B cell (primary cell): Measurements from ENCODE around the gene TCEANC. TPM values are rescaled to one million over a fixed set of nuclear protein-coding genes. Genes with fewer than 3 reads are reported as not detected.

ENCODE experiments used
- ATAC-seq: fragments of 200-7000 bp; cut with Tn5 transposase; one replicate; pipeline ENCODE4 v1.10.0; 2021; ENCODE audit warnings: low read depth, mild to moderate bottlenecking, moderate number of reproducible peaks, moderate library complexity
- CTCF ChIA-PET: fragments of 350-600 bp; sonication (Branson Sonifier 250); formaldehyde crosslinking; loops from one replicate; lab custom pipeline; 2021; ENCODE audit warnings: antibody characterized with exemption, inconsistent platforms; lab: Charles Lee
- POLR2A ChIA-PET: fragments of 350-600 bp; sonication (Branson Sonifier 250); formaldehyde crosslinking; loops from one replicate; lab custom pipeline; 2021; ENCODE audit warnings: antibody characterized with exemption; lab: Charles Lee
- DNase-seq: peaks from one replicate; pipeline ENCODE4 v3.0.0; 2013
- H2AFZ ChIP-seq: 2 replicates; pipeline ENCODE4 v1.6.1; 2012; ENCODE audit warnings: mild to moderate bottlenecking, low read depth, low read length; ENCODE audit not compliant: insufficient read depth, poor library complexity, severe bottlenecking
- H3K27ac ChIP-seq, 2 donors: 1 replicate in 1 of 2; 2 replicates in 1 of 2; pipeline ENCODE4 v1.5.1; 2012 to 2013; ENCODE audit warnings: low read length in 2 of 2, mild to moderate bottlenecking in 2 of 2, moderate library complexity in 1 of 2
- H3K27me3 ChIP-seq, 4 experiments: fragments of 200-600 bp in 1 of 4; sonication (generic) in 1 of 4; replicated peaks in 1 of 4; 1 replicate in 2 of 4; 2 replicates in 2 of 4; pipeline versions ENCODE4 v1.6.1 to v1.7.0; 2013 to 2016; ENCODE audit warnings: low read length in 3 of 4, mild to moderate bottlenecking in 2 of 4, mixed read lengths in 1 of 4, moderate library complexity in 1 of 4; ENCODE audit not compliant: insufficient read depth in 4 of 4, control insufficient read depth in 3 of 4; ENCODE audit errors: control extremely low read depth in 1 of 4
- H3K36me3 ChIP-seq, 2 experiments: replicated peaks in 1 of 2; 1 replicate in 1 of 2; 2 replicates in 1 of 2; pipeline versions ENCODE4 v1.6.1 to v1.7.1; 2013; ENCODE audit warnings: low read length in 1 of 2; ENCODE audit not compliant: insufficient read depth in 2 of 2, control insufficient read depth in 1 of 2; ENCODE audit errors: control extremely low read depth in 1 of 2, extremely low read depth in 1 of 2
- H3K4me1 ChIP-seq, 2 donors: fragments of 200-600 bp in 1 of 2; sonication (generic) in 1 of 2; 1 replicate in 1 of 2; 2 replicates in 1 of 2; pipeline versions ENCODE4 v1.5.1 to v1.6.1; 2013 to 2017; ENCODE audit warnings: low read length in 2 of 2; ENCODE audit not compliant: control insufficient read depth in 2 of 2, insufficient read depth in 2 of 2
- H3K4me2 ChIP-seq: replicated peaks from 2 replicates; pipeline ENCODE3; 2012; ENCODE audit warnings: mild to moderate bottlenecking, low read depth, low read length; ENCODE audit not compliant: poor library complexity, severe bottlenecking
- H3K4me3 ChIP-seq, 5 experiments: fragments of 200-600 bp in 1 of 5; sonication (generic) in 1 of 5; 1 replicate in 3 of 5; 2 replicates in 2 of 5; pipeline versions ENCODE4 v1.5.1 to v1.7.0; 2011 to 2016; ENCODE audit warnings: low read length in 4 of 5, mild to moderate bottlenecking in 4 of 5, low read depth in 2 of 5, control low read depth in 1 of 5, moderate library complexity in 1 of 5; ENCODE audit not compliant: insufficient read depth in 1 of 5; ENCODE audit errors: control extremely low read depth in 1 of 5, extremely low read depth in 1 of 5
- H3K79me2 ChIP-seq: fragments of 200-600 bp; sonication (generic); one replicate; pipeline ENCODE4 v1.6.0; 2016; ENCODE audit warnings: low read length; ENCODE audit not compliant: control insufficient read depth, insufficient read depth
- H3K9ac ChIP-seq: fragments of 200-600 bp; sonication (generic); 2 replicates; pipeline ENCODE4 v1.6.1; 2017; ENCODE audit warnings: mild to moderate bottlenecking, low read length, moderate library complexity
- H3K9me3 ChIP-seq, 3 donors: one replicate each; pipeline versions ENCODE4 v1.6.1 to v1.7.1; 2013; ENCODE audit warnings: low read length in 2 of 3; ENCODE audit not compliant: control insufficient read depth in 2 of 3, insufficient read depth in 1 of 3; ENCODE audit errors: control extremely low read depth in 1 of 3
- H4K20me1 ChIP-seq: 2 replicates; pipeline ENCODE4 v1.6.0; 2012; ENCODE audit warnings: mild to moderate bottlenecking, low read length; ENCODE audit not compliant: insufficient read depth, control insufficient read depth, poor library complexity, severe bottlenecking
- H3K27ac Mint-ChIP-seq: one replicate; pipeline ENCODE4 v1.8.0; 2021; ENCODE audit warnings: mixed read lengths
- H3K27me3 Mint-ChIP-seq: one replicate; pipeline ENCODE4 v1.8.0; 2021; ENCODE audit warnings: mixed read lengths
- H3K4me1 Mint-ChIP-seq: one replicate; pipeline ENCODE4 v1.8.0; 2021; ENCODE audit warnings: mixed read lengths
- H3K4me3 Mint-ChIP-seq: one replicate; pipeline ENCODE4 v1.8.0; 2021; ENCODE audit warnings: mixed read lengths
- H3K9me3 Mint-ChIP-seq: one replicate; pipeline ENCODE4 v1.8.0; 2022; ENCODE audit warnings: mixed read lengths; ENCODE audit not compliant: insufficient read depth
- EZH2 ChIP-seq: IDR thresholded peaks from 2 replicates; pipeline ENCODE4 v1.6.1; 2012; ENCODE audit warnings: borderline replicate concordance, low read depth, mild to moderate bottlenecking, moderate library complexity, low read length; ENCODE audit not compliant: insufficient read depth, poor library complexity, severe bottlenecking
- whole genome bisulfite sequencing: methylation state at CpG from one replicate; pipeline ENCODE4 v1.1.5; 2013; ENCODE audit warnings: missing lambda C conversion rate; ENCODE audit not compliant: insufficient coverage; 5-methylcytosine and 5-hydroxymethylcytosine counted together
- intact Hi-C: fragments of 100-400 bp; cut with micrococcal nuclease; formaldehyde crosslinking; loops from one replicate; pipeline ENCODE4 v1.10.0; 2022
- polyA plus RNA-seq: library from polyadenylated mRNA; depleted of rRNA; stranded (reverse); fragments of >200 nt; gene quantifications from 2 replicates; pipeline ENCODE4 v1.2.3, GENCODE V29; 2012
- total RNA-seq, 2 donors: library from RNA; stranded (reverse); fragments of 120-200 nt in 1 of 2; gene quantifications; 1 replicate in 1 of 2; 2 replicates in 1 of 2; pipeline versions ENCODE4 v1.2.3 to v1.2.4, GENCODE V29; 2013 to 2022
- TF ChIP-seq, protein P1 (sequence below): fragments of 200-600 bp; IDR thresholded peaks from one replicate; pipeline ENCODE4 v1.8.0; 2022; ENCODE audit warnings: antibody characterized with exemption, mild to moderate bottlenecking

The TCEANC gene
- total and polyA plus RNA-seq, 2 donors (not counting 1 experiment from before 2014, with no cell fraction given), result 5.5 to 10.0 TPM

DNA sequence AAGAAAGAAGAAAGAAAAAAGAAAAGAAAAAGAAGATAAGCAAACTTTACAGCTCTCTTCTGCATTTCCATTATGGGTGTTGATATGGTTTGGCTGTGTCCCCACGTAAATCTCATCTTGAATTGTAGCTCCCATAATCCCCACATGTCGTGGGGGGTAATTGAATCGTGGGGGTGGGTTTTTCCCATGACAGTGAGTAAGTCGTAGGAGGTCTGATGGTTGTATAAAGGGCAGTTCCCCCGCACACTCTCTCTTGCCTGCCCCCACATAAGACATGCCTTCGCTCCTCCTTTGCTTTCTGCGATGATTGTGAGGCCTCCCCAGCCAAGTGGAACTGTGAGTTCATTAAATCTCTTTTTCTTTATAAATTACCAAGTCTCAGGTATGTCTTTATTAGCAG lies 28.7 kb downstream of the TCEANC start:
- Histone ChIP-seq H2AFZ (no peak overlapping the region), H3K4me2 (no peak overlapping the region), H3K79me2 (no peaks in the 10 kb centered on the region), H3K9ac (no peak overlapping the region), H4K20me1 (no peaks in the 10 kb centered on the region), H3K9me3 (no peaks in the 10 kb centered on the region), H3K4me1 (no peaks in the 10 kb centered on the region), H3K4me3 (no peak overlapping the region), H3K36me3 (no peaks in the 10 kb centered on the region), H3K27me3 (no peaks in the 10 kb centered on the region), H3K27ac (no peak overlapping the region)
- Mint-ChIP-seq H3K4me3 (no peak overlapping the region), H3K27ac (no peak overlapping the region), H3K9me3 (no peaks in the 10 kb centered on the region), H3K4me1 (peaks cover 13% of the 10 kb centered on the region), H3K27me3 (no peaks in the 10 kb centered on the region)
- no peak for ATAC-seq
- CTCF ChIA-PET, result no interaction called here
- TF ChIP-seq, protein P1, sequence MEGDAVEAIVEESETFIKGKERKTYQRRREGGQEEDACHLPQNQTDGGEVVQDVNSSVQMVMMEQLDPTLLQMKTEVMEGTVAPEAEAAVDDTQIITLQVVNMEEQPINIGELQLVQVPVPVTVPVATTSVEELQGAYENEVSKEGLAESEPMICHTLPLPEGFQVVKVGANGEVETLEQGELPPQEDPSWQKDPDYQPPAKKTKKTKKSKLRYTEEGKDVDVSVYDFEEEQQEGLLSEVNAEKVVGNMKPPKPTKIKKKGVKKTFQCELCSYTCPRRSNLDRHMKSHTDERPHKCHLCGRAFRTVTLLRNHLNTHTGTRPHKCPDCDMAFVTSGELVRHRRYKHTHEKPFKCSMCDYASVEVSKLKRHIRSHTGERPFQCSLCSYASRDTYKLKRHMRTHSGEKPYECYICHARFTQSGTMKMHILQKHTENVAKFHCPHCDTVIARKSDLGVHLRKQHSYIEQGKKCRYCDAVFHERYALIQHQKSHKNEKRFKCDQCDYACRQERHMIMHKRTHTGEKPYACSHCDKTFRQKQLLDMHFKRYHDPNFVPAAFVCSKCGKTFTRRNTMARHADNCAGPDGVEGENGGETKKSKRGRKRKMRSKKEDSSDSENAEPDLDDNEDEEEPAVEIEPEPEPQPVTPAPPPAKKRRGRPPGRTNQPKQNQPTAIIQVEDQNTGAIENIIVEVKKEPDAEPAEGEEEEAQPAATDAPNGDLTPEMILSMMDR, result no peak
- no peak for TF ChIP-seq EZH2
- POLR2A ChIA-PET, result interaction anchor here (0.7 kb wide), 2 partner anchors 16 to 35 kb away, joined by 4 to 7 read pairs; no protein-coding TSS in a partner anchor
- WGBS, result no CpG with 5 or more reads among the region's 7 CpGs
- DNase-seq, result no peak
- intact Hi-C loops, result no loop called here

DNA sequence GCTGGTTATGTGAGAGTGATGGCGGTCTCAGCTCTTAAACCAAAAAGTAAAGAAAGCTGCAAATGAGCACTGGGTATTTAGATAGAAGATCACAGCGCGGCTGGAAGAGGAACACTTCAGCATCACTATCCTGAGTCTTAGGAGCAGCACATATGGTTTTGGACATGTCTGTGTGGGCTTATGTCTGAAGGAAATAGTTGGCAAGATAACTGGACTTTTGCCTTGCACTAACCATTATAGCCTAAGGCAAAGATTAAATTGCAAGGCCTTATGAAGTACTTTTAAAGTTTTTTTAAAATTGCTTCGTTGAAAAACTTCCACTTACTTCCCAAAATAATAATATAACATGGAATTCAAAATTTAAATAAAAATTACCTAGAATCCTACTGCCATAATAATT lies 31.4 kb downstream of the TCEANC start:
- no CpG with 5 or more reads among the region's 4 CpGs for WGBS

More for the DNA sequence above, 31.4 kb downstream of the TCEANC start:
- Histone ChIP-seq H3K27ac (no peak overlapping the region), H4K20me1 (no peaks in the 10 kb centered on the region), H3K9ac (no peak overlapping the region), H3K36me3 (no peaks in the 10 kb centered on the region), H3K9me3 (no peaks in the 10 kb centered on the region), H3K27me3 (no peaks in the 10 kb centered on the region), H2AFZ (no peak overlapping the region), H3K4me1 (peaks cover 0 to 8% of the 10 kb centered on the region in 2 donors), H3K4me2 (no peak overlapping the region), H3K79me2 (peaks cover 24% of the 10 kb centered on the region), H3K4me3 (no peak overlapping the region)
- no peak overlapping the region for H3K27ac Mint-ChIP-seq
- H3K4me3 Mint-ChIP-seq, result no peak overlapping the region
- no peak for ATAC-seq
- intact Hi-C loops, result no loop called here
- no peaks in the 10 kb centered on the region for H3K27me3 Mint-ChIP-seq
- CTCF ChIA-PET, result interaction anchor here (1.1 kb wide), 1 partner anchor 738 kb away, joined by 3 read pairs; no protein-coding TSS in a partner anchor
- no peak for DNase-seq
- H3K4me1 Mint-ChIP-seq, result peaks cover 17% of the 10 kb centered on the region
- no peaks in the 10 kb centered on the region for H3K9me3 Mint-ChIP-seq
- TF ChIP-seq, protein P1, result no peak
- no peak for TF ChIP-seq EZH2
- POLR2A ChIA-PET, result interaction anchor here (0.6 kb wide), 1 partner anchor 25 kb away, joined by 3 read pairs; no protein-coding TSS in a partner anchor
